Upper lobe of left lung (tissue), 4 donors: Measurements from ENCODE around the gene SEC22A.

ENCODE experiments used
- POLR2AphosphoS5 ChIP-seq, 2 donors: sonication (generic); formaldehyde crosslinking; IDR thresholded peaks; one replicate each; pipeline ENCODE4 v1.5.1; 2017; ENCODE audit warnings: antibody characterized with exemption in 2 of 2
- TF ChIP-seq, protein P1 (sequence below), 6 experiments: fragments of 450-650 bp in 4 of 6; fragments of 200-600 bp in 2 of 6; sonication (generic) in 2 of 6; IDR thresholded peaks; one replicate each; pipeline ENCODE4 v1.5.1; 2016 to 2019; ENCODE audit warnings: antibody characterized with exemption in 6 of 6

DNA sequence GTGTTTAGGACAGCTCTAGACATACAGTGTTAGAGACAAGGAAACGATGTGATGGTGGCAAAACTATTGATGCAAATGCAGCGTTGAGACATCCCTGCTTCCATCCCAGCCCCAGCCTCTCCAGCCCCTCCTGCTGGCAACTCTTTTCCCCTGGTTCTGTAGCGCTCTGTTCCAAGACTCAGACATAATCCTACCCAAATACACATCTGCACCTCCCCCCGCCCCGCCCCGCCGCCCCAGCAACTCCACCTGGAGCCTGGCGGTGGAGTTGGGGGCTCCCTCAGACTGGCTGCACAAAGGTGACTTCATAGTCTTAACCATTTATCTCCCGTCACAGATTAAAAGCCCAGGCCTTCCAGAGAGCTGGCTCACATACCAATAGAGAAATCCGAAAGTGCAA lies 7.2 kb upstream of the SEC22A start:
- TF ChIP-seq, protein P1, sequence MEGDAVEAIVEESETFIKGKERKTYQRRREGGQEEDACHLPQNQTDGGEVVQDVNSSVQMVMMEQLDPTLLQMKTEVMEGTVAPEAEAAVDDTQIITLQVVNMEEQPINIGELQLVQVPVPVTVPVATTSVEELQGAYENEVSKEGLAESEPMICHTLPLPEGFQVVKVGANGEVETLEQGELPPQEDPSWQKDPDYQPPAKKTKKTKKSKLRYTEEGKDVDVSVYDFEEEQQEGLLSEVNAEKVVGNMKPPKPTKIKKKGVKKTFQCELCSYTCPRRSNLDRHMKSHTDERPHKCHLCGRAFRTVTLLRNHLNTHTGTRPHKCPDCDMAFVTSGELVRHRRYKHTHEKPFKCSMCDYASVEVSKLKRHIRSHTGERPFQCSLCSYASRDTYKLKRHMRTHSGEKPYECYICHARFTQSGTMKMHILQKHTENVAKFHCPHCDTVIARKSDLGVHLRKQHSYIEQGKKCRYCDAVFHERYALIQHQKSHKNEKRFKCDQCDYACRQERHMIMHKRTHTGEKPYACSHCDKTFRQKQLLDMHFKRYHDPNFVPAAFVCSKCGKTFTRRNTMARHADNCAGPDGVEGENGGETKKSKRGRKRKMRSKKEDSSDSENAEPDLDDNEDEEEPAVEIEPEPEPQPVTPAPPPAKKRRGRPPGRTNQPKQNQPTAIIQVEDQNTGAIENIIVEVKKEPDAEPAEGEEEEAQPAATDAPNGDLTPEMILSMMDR (IDR thresholded peaks at IDR 0.05) = peak in 3 of 6 experiments; percentile 7 to 22 (median 21)
- no peak for TF ChIP-seq POLR2AphosphoS5 (IDR thresholded peaks at IDR 0.05)
